Stomach (tissue), 9 donors: ENCODE measurements around the gene NTRK2. TPM values are rescaled to one million over a fixed set of nuclear protein-coding genes. Genes with fewer than 3 reads are reported as not detected.

ENCODE experiments used
- DNase-seq, 2 donors: peaks; one replicate each; pipeline versions ENCODE4 v3.0.0 to v3.0.0-alpha.2; 2013 to 2019
- H3K27ac ChIP-seq, 5 donors: fragments of 200-600 bp in 4 of 5; sonication (generic) in 4 of 5; one replicate each; pipeline ENCODE4 v1.5.1; 2013 to 2019; ENCODE audit warnings: mild to moderate bottlenecking in 1 of 5, moderate library complexity in 1 of 5
- H3K27me3 ChIP-seq, 3 donors: fragments of 200-600 bp; sonication (generic); one replicate each; pipeline ENCODE4 v1.5.1; 2017 to 2019; ENCODE audit warnings: mixed run types in 1 of 3
- H3K36me3 ChIP-seq, 4 donors: fragments of 200-600 bp; sonication (generic); 1 replicate in 3 of 4; 2 replicates in 1 of 4; pipeline ENCODE4 v1.5.1; 2016 to 2019
- H3K4me1 ChIP-seq, 4 donors: fragments of 200-600 bp; sonication (generic); one replicate each; pipeline ENCODE4 v1.5.1; 2016 to 2019
- H3K4me3 ChIP-seq, 4 donors: fragments of 200-600 bp; sonication (generic) in 3 of 4; one replicate each; pipeline ENCODE4 v1.5.1; 2016 to 2019; ENCODE audit warnings: mild to moderate bottlenecking in 1 of 4
- H3K9me3 ChIP-seq, 4 donors: fragments of 200-600 bp; sonication (generic); one replicate each; pipeline ENCODE4 v1.5.1; 2016 to 2019
- EP300 ChIP-seq: sonication (generic); formaldehyde crosslinking; IDR thresholded peaks from one replicate; pipeline ENCODE4 v1.6.1; 2017; ENCODE audit warnings: antibody characterized with exemption
- POLR2A ChIP-seq, 4 donors: fragments of 450-650 bp; IDR thresholded peaks; one replicate each; pipeline ENCODE4 v1.6.1; 2016; ENCODE audit warnings: antibody characterized with exemption in 4 of 4, control low read depth in 2 of 4, mild to moderate bottlenecking in 1 of 4, moderate library complexity in 1 of 4
- POLR2AphosphoS5 ChIP-seq, 3 donors: sonication (generic); formaldehyde crosslinking; IDR thresholded peaks; one replicate each; pipeline ENCODE4 v1.6.1; 2016; ENCODE audit warnings: antibody characterized with exemption in 3 of 3
- WGBS, 5 donors: extraction: QIAGEN DNeasy Blood & Tissue Kit in 3 of 5; methylation state at CpG; one replicate each; pipeline versions ENCODE4 v1.1.5 to v1.1.7; 2013 to 2018; 5-methylcytosine and 5-hydroxymethylcytosine counted together
- intact Hi-C: fragments of 100-400 bp; cut with DNase I; formaldehyde crosslinking; loops from one replicate; pipeline ENCODE4 v1.15.1; 2023; ENCODE audit warnings: low total_unique reads
- polyA plus RNA-seq, 3 donors: library from polyadenylated mRNA; stranded (reverse); fragments of 200-250 nt; gene quantifications; one replicate each; pipeline ENCODE4 v1.2.3, GENCODE V29; 2013
- total RNA-seq, 5 donors: library from RNA; depleted of rRNA; stranded (reverse); fragments of >200 nt; gene quantifications; one replicate each; pipeline versions ENCODE4 v1.1.0 to v1.2.3, GENCODE V29; 2014 to 2016
- TF ChIP-seq, protein P1 (sequence below), 7 experiments: fragments of 450-650 bp in 4 of 7; fragments of 200-600 bp in 3 of 7; sonication (generic) in 3 of 7; IDR thresholded peaks; one replicate each; pipeline ENCODE4 v1.5.1; 2016 to 2019; ENCODE audit warnings: antibody characterized with exemption in 7 of 7, control low read depth in 2 of 7, mild to moderate bottlenecking in 1 of 7
- donor health status: healthy with polysubstance abuse.
- donor health status: Bipolar disorder and iron deficiency.
- donor health status: healthy.

Gene NTRK2
- total and polyA plus RNA-seq, 8 donors, result 0.06 to 8.8 (median 2.6) TPM

DNA sequence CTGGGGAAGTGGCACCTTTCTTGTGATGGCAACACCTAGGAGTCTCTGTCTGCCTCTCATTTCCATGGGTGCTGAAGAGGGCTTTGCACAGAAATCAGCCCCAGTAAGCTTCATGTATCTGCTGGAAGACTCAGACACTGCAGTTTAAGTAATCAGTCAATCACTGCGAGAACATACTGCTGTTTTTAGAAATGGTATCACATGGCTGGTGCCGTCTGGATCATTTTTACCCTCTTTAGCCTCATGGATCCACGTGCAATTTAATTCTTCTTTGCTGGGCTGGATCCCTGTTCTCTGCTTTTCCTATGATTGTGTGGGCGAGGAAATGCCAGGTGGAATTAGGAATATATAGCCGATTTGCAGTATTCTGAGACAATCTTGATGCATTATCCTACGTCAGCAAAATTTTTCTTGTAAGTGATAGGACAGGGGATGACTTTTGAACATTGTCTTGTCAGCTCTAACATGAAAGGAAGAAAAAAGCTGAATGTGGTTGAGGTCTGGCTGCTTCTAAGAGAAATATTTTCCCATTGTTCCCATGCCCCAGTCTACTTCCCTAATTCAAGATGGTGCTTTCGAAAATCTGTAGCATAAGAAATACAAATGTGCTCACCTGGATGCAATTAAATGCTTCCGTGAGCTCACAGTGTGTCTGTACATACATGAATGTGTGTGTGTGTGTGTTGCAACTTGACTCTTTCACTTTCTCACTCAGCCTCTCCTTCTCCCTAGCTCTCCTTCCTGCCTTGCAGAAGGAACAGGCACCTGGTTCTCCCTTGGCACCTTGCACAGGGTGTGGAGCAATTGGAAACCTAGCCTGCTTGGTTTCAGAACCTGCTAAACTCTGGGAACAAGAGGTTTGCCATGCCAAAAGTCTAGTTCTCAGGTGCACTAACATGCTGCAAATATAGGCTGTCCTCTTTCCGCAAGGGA, 281.6 kb downstream of the NTRK2 start:
- H3K27ac ChIP-seq, result no peak overlapping the region
- H3K4me1 ChIP-seq, result peaks cover 0 to 10% (median 3%) of the 10 kb centered on the region in 4 donors
- H3K4me3 ChIP-seq, result no peak overlapping the region
- no peak for DNase-seq
- peaks cover 0 to 12% (median 0%) of the 10 kb centered on the region in 3 donors for H3K27me3 ChIP-seq
- TF ChIP-seq POLR2AphosphoS5 (IDR thresholded peaks at IDR 0.05), result no peak
- no peaks in the 10 kb centered on the region for H3K36me3 ChIP-seq
- H3K9me3 ChIP-seq, result no peaks in the 10 kb centered on the region
- WGBS, 5 donors, result 77 to 87% (median 86%) methylated on average over 9 of the region's 9 CpGs
- intact Hi-C loops, result no loop called here

DNA sequence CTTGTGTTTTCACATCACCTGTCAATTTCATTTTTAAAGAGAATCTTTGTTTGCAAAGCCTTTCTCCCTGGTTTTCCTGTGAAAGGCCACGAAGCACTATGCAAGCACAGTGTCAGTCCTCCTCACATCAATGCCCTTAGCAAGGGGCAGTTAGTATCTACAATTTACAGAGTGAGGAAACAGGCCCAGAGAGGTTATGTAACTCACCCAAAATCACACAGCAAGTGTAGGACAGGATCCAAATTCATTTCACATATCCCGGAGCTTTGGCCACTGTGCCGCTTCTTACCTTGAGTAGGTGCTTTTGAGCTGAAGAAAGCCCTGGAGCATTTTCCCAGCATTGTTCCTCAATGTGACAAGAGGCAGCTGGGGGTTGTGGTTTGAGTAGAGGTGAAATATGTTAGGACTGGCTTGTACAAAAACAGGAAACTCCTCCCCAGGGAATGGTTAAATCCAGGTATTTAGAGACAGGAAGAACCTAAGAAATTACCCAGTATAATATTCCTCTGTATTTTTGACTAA, 283.8 kb downstream of the NTRK2 start:
- Histone ChIP-seq H3K4me3 (no peak overlapping the region), H3K27me3 (peaks cover 0 to 12% (median 0%) of the 10 kb centered on the region in 3 donors), H3K36me3 (no peaks in the 10 kb centered on the region), H3K4me1 (peaks cover 0 to 10% (median 3%) of the 10 kb centered on the region in 4 donors), H3K27ac (no peak overlapping the region), H3K9me3 (no peaks in the 10 kb centered on the region)
- TF ChIP-seq POLR2A (IDR thresholded peaks at IDR 0.05) (no peak), EP300 (no peak), POLR2AphosphoS5 (IDR thresholded peaks at IDR 0.05) (no peak)
- TF ChIP-seq, protein P1, sequence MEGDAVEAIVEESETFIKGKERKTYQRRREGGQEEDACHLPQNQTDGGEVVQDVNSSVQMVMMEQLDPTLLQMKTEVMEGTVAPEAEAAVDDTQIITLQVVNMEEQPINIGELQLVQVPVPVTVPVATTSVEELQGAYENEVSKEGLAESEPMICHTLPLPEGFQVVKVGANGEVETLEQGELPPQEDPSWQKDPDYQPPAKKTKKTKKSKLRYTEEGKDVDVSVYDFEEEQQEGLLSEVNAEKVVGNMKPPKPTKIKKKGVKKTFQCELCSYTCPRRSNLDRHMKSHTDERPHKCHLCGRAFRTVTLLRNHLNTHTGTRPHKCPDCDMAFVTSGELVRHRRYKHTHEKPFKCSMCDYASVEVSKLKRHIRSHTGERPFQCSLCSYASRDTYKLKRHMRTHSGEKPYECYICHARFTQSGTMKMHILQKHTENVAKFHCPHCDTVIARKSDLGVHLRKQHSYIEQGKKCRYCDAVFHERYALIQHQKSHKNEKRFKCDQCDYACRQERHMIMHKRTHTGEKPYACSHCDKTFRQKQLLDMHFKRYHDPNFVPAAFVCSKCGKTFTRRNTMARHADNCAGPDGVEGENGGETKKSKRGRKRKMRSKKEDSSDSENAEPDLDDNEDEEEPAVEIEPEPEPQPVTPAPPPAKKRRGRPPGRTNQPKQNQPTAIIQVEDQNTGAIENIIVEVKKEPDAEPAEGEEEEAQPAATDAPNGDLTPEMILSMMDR (IDR thresholded peaks at IDR 0.05), result no peak
- WGBS, 5 donors, result 90 to 97% (median 96%) methylated on average over 3 of the region's 3 CpGs
- intact Hi-C loops, result no loop called here
- DNase-seq, result no peak

DNA sequence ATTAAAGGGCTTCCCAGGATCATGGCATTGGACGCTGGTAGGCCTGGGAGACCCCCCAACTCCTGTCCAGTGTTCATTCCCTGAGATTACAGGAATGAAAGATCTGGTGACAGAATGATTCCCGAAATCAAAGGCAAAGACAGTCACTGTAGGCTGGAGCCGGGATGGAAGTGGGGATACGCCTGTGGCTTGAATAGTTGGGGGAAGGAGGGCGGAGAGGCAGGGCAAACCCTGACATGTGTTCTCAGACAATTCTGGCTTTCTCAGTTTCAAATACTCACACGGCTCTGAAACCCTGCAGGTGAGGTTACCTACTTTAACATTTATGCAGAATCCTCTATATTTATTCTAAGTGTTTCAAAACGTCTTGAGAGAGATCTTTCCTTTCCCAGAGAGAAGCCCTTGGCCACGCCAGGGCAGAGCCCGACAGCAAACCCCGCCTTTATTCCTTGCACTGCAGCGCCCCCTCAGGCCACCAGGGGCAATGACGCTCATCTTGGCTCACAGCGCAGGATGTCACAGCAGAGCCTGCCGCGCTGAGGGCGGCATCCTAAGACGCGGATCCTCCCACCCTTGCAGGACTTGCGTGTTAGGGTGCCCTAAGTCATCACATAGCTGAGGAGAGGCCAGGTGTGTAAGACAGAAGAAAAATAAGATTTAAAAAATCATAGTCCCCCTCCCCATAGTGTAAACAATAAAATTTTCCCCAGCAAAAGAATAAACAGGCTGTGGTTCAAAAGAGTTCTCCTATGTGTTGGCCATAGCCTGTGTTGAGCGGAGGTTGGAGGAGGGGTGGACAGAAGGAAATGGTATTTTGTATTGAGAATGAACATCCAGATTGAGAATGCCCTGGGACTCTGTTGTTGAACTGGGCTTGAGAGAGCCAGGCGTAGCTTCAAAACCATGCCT, 284.5 kb downstream of the NTRK2 start:
- intact Hi-C loops, result no loop called here
- H3K36me3 ChIP-seq, result no peaks in the 10 kb centered on the region
- no peak overlapping the region for H3K4me3 ChIP-seq
- H3K4me1 ChIP-seq, result peaks cover 0 to 10% (median 3%) of the 10 kb centered on the region in 4 donors
- 26 to 28% (median 27%) methylated on average over 21 of the region's 21 CpGs for WGBS, 5 donors
- no peaks in the 10 kb centered on the region for H3K9me3 ChIP-seq
- TF ChIP-seq POLR2AphosphoS5 (IDR thresholded peaks at IDR 0.05), result no peak
- TF ChIP-seq, protein P1 (IDR thresholded peaks at IDR 0.05), result peak in 5 of 7 experiments; percentile 74 to 91 (median 81)
- no peak for TF ChIP-seq POLR2A (IDR thresholded peaks at IDR 0.05)
- TF ChIP-seq EP300, result no peak
- DNase-seq, result peak; percentile 79 to 92
- no peak overlapping the region for H3K27ac ChIP-seq
- H3K27me3 ChIP-seq, result peaks cover 0 to 12% (median 0%) of the 10 kb centered on the region in 3 donors

DNA sequence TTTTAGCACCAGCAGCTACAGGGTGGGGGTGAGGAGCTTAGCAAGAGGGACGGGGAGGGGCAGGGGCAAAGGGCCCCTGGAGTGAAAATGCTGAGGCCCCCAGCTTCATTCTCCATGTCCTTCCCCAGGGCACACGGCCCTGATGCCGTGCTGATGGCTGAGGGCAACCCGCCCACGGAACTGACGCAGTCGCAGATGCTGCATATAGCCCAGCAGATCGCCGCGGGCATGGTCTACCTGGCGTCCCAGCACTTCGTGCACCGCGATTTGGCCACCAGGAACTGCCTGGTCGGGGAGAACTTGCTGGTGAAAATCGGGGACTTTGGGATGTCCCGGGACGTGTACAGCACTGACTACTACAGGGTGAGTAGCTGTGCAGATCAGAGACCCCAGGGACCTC, 285.6 kb downstream of the NTRK2 start:
- no peak overlapping the region for H3K27ac ChIP-seq
- no peak for DNase-seq
- intact Hi-C loops, result no loop called here
- no peak for TF ChIP-seq POLR2AphosphoS5 (IDR thresholded peaks at IDR 0.05)
- no peak for TF ChIP-seq EP300
- TF ChIP-seq POLR2A (IDR thresholded peaks at IDR 0.05), result no peak
- no peak overlapping the region for H3K4me3 ChIP-seq
- peaks cover 0 to 10% (median 3%) of the 10 kb centered on the region in 4 donors for H3K4me1 ChIP-seq
- 91 to 97% (median 94%) methylated on average over 12 to 18 of the region's 18 CpGs for WGBS, 5 donors
- peaks cover 0 to 12% (median 0%) of the 10 kb centered on the region in 3 donors for H3K27me3 ChIP-seq
- no peaks in the 10 kb centered on the region for H3K9me3 ChIP-seq
- no peaks in the 10 kb centered on the region for H3K36me3 ChIP-seq

DNA sequence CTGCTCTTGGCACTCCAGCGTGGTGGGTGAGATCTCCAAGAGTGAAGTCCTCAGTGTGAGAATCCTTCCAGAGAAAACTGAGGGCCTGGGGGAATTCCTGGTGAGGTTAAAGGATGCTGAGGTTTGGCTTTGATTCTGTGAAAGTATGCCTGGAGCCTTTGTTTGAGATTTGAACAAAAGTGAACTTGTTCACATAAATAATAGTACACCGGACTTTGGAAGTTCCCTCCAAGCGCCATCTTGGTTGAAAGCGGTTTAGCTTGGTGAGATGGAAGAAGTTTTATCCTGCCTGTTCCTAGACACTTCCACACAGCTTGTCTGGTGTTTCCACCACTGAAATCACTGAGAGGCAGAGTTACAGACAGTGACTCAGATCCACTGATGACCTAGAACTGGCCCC, 286.4 kb downstream of the NTRK2 start:
- H3K27ac ChIP-seq, result no peak overlapping the region
- DNase-seq, result no peak
- peaks cover 0 to 10% (median 3%) of the 10 kb centered on the region in 4 donors for H3K4me1 ChIP-seq
- H3K36me3 ChIP-seq, result no peaks in the 10 kb centered on the region
- peaks cover 0 to 12% (median 0%) of the 10 kb centered on the region in 3 donors for H3K27me3 ChIP-seq
- no peaks in the 10 kb centered on the region for H3K9me3 ChIP-seq
- TF ChIP-seq EP300 (no peak), POLR2AphosphoS5 (IDR thresholded peaks at IDR 0.05) (no peak), POLR2A (IDR thresholded peaks at IDR 0.05) (no peak)
- TF ChIP-seq, protein P1 (IDR thresholded peaks at IDR 0.05), result no peak
- WGBS, 5 donors, result 87 to 97% (median 91%) methylated on average over 4 of the region's 4 CpGs
- no peak overlapping the region for H3K4me3 ChIP-seq
- intact Hi-C loops, result no loop called here
